Measurements from ENCODE around the gene MS4A15.

DNA sequence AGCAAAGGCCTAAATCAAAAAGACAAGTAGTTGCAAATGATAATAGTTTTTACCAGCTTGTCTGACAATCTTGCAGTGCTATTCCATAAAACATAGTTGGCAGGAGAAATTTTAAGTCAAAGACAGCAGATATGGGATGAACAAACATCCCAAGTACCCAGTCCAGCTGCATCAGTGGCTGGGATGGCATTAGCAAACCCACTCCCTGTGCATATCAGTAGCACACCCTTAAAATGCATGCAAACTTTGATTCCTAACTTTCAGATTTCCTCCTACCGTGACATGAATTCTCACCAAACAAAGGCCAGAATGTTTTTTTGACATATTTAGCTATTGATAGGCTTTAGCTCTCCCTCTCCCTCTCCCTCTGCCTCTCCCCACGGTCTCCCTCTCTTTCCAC is 57.4 kb downstream of the MS4A15 start:
- TF ChIP-seq PRPF4 (IDR thresholded peaks at IDR 0.05; ENCODE audit: insufficient read depth, low read depth, low read length, poor library complexity, severe bottlenecking) (no peak), PHB2 (IDR thresholded peaks at IDR 0.05; ENCODE audit: low read depth) (no peak), MAFK (IDR thresholded peaks at IDR 0.05; ENCODE audit: low read length) (no peak), RAD21 (CRISPR knock-in tag; conservative IDR thresholded peaks at IDR 0.05 in 1 of 2, IDR thresholded peaks at IDR 0.05 in 1 of 2) (no peak), PATZ1 (CRISPR knock-in tag; IDR thresholded peaks at IDR 0.05; ENCODE audit: borderline replicate concordance) (no peak), RNF2 (IDR thresholded peaks at IDR 0.05) (no peak), RCOR1 (IDR thresholded peaks at IDR 0.05; ENCODE audit: borderline replicate concordance in 1 of 2, low read depth in 2 of 2, low read length in 2 of 2) (no peak), EP400 (IDR thresholded peaks at IDR 0.05) (no peak), CHD4 (IDR thresholded peaks at IDR 0.05; ENCODE audit: insufficient read depth, insufficient replicate concordance, low read depth, low read length, poor library complexity, severe bottlenecking) (no peak), SMARCB1 (IDR thresholded peaks at IDR 0.05; ENCODE audit: insufficient read length, low read depth) (no peak), ZNF512 (tag; IDR thresholded peaks at IDR 0.05) (no peak), MEF2A (IDR thresholded peaks at IDR 0.05; ENCODE audit: control insufficient read depth, low read depth, low read length) (no peak)
- TF ChIP-seq, protein P1, sequence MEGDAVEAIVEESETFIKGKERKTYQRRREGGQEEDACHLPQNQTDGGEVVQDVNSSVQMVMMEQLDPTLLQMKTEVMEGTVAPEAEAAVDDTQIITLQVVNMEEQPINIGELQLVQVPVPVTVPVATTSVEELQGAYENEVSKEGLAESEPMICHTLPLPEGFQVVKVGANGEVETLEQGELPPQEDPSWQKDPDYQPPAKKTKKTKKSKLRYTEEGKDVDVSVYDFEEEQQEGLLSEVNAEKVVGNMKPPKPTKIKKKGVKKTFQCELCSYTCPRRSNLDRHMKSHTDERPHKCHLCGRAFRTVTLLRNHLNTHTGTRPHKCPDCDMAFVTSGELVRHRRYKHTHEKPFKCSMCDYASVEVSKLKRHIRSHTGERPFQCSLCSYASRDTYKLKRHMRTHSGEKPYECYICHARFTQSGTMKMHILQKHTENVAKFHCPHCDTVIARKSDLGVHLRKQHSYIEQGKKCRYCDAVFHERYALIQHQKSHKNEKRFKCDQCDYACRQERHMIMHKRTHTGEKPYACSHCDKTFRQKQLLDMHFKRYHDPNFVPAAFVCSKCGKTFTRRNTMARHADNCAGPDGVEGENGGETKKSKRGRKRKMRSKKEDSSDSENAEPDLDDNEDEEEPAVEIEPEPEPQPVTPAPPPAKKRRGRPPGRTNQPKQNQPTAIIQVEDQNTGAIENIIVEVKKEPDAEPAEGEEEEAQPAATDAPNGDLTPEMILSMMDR (IDR thresholded peaks at IDR 0.05 in 2 of 3, conservative IDR thresholded peaks at IDR 0.05 in 1 of 3; ENCODE audit: insufficient read depth in 2 of 3, low read depth in 1 of 3, low read length in 3 of 3) = no peak
- TF ChIP-seq, protein P2, sequence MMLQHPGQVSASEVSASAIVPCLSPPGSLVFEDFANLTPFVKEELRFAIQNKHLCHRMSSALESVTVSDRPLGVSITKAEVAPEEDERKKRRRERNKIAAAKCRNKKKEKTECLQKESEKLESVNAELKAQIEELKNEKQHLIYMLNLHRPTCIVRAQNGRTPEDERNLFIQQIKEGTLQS (IDR thresholded peaks at IDR 0.05) = no peak
- TF ChIP-seq, protein P2 (CRISPR knock-in tag; conservative IDR thresholded peaks at IDR 0.05) = no peak

Measured in K562 (cell line).